GM19193 (cell line): ENCODE results near the gene METAP1.

Source experiments
- POLR2A ChIP-seq: IDR thresholded peaks from 4 replicates; pipeline ENCODE4 v1.6.1; 2011; ENCODE audit not compliant: insufficient read depth, insufficient read length; ENCODE audit errors: extremely low read depth

Gene METAP1

DNA sequence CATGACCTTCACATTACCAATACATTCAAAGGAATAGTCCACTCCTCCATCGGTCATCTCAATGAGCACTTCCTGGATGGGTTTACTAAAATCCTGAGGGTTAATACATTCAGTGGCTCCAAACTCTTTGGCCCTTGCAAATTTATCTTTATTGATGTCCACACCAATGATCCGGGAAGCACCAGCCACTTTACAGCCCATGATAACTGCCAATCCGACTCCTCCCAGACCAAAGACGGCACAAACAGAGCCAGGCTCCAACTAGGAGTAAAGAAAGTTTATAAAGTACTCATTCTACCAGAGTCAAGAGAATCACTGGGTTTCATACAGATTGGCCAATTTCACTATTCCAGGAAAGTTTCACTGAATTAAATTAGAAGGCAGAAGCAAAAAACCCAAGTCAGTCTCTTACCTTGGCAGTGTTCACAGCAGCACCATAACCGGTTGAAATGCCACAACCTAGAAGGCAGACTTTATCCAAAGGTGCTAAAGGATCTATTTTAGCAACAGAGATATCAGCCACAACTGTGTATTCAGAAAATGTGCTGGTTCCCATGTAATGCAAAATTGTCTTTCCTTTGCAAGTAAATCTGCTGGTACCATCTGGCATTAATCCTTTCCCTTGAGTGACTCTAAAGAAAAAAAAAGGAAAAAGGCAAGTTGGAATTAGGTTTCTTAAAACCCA, 80.9 kb downstream of the METAP1 start:
- no peak for TF ChIP-seq POLR2A

DNA sequence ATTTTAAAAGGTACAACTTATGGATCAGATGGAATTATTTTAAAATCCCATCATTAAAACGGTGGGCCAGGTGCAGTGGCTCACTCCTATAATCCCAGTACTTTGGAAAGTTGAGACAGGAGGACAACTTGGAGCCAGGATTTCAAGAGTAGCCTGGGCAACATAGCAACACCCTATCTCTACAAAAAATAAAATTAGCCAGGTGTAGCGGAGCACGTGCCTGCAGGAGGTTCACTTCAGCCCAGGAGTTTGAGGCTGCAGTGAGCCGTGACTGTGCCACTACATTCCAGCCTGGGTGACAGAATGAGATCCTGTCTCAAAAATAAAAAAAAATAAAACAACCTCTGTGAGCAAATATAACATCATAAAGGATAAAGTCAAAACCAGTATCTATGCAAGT, 81.7 kb downstream of the METAP1 start:
- no peak for TF ChIP-seq POLR2A

DNA sequence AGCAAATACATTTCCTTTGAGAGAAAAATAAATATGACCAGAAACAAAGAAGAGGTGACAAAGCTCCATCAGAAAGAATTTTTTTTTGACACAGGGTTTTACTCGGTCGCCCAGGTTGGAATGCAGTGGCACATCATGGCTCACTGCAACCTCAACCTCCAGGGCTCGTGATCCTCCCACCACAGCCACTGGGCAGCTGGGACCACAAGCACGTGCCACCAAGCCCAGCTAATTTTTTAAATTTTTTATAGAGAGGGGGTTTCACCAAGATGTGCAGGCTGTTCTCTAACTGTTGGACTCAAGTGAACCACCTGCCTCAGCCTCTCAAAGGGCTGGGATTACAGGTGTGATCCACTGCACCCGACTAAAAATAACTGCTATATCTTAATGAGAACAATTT, 82.8 kb downstream of the METAP1 start:
- no peak for TF ChIP-seq POLR2A

DNA sequence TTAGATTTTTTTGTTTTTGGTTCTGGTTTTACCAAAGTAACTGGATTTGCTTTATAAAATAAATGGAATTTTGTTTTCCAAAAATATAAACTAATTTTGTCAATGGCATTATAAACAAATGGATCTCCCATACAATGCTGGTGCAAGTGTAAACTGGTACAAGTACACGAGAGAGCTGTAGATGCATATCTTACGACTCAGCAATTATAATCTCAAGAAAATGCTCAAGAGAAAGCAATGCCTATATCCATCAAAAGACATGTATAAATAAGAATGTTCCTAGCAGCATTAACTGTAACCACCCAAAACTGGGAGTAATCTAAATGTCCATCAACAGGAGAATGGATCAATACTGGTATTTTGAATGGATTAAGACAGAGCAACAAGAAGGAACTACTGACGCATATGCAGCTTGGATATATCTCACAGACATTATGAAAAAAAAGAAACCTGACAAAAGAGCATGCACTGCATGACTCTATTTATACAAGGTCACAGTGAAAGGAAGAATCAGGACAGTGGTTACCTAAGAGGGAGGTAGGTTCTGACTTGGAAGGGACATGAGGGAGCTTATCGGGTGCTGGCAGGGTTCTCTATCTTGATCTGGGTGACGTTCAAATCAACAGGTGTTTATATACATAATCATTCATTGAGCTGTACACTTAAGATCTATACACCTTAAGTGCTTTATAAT, 83.6 kb downstream of the METAP1 start:
- TF ChIP-seq POLR2A = no peak

DNA sequence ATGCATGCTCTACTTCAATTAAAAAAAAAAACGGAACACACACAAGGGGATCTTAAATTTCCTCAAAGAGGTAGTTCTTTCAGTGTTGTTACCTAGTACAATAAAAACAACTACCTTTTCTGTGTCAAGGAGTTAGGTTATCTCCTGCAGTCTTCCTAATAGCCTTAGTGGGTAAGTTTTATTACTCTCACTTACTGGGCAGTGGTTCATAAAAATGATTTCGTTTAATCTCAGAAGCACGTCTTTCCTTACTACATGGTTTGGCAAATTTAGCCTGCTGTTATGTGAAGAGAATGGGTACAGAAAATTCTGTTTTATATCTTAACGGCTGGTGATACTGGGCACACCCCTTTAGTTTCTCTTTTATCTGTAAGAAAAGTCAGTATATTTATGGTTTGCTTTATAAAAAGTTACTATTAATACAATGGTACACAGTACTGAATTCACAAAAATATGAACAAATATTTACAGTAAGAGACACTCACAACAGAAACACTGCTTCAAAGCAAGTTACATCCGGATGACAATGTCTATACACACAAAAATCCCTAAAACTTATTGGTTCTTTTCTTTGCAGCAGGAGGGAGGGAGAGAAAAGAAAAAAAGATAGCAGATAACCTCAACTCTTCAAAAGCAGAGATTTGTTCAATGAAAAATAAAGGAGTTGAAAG, 84.2 kb downstream of the METAP1 start:
- no peak for TF ChIP-seq POLR2A

- no peak for TF ChIP-seq POLR2A
These were observed 86.7 kb downstream of the METAP1 start for GRCh38 chr4:99082192-99082591.

GRCh38 chr4:99084595-99084994, 89.1 kb downstream of the METAP1 start:
- no peak for TF ChIP-seq POLR2A

DNA sequence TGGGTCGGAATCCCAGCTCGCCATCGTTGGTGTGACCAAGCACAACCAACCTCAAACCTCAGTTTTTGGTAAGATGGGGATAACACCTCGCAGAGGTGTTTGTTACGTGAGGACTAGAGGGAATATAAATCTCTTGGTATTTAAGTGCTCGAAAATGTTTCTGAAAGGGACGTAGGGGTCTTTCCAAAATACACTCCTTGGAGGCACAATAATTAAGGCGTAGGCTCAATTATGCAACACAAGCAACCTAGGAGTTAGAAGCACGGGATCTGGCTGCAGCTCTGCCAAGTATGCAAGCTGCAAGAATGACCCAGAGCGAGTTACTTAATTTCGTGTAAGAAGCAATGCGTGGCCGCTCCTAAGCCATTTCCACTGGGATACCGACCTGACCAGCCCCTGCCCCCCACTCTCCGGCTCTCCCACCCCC, 92.5 kb downstream of the METAP1 start:
- no peak for TF ChIP-seq POLR2A

DNA sequence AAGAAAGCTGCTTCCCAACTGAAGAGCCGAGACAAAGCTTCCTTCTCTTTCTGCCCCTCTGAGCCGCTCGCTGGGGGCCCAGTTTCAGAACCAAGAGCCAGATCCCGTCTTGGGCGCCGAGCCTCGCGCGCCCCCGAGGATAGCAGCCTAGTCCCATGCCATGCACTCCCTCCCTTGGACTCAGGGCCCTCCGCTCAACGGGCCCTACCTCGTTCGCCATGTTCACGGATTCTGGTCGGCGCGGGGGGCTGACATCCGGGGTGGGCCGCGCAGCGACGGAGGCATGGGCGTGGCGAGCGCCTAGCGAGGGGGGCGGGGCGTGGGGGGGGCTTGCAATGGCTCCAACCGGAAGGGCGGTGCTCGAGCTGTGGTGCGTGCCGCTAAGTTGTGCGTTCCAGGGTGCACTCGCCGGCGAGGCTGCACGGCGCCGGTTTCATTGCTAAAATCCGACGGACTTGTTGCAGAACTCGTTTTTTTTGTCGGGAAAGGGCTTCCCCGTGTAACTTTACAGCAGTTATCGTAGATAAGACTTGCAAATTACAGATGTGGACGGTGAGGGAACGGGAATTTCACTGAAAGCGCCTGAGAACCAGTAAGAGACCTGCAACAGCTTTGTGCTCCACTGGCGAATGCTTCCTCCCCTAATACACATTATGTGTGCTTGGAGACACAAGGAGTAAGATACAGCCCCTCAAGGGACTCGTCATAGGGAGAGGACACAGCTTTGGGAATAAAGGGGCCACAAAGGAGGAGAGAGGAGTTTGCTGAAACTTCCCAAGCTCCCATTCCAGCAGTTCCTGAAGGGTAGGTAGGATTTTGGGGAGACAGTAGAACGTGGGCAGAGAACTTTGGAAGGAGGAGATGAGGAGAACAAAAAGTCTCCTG, 93.2 kb downstream of the METAP1 start, which contains the start of gene ADH5:
TSS of gene ADH5 (minus strand) at position 308 of the 885 bp plus-strand sequence. CDS start at position 220, 88 bp downstream.
- TF ChIP-seq POLR2A = peak; percentile 94

DNA sequence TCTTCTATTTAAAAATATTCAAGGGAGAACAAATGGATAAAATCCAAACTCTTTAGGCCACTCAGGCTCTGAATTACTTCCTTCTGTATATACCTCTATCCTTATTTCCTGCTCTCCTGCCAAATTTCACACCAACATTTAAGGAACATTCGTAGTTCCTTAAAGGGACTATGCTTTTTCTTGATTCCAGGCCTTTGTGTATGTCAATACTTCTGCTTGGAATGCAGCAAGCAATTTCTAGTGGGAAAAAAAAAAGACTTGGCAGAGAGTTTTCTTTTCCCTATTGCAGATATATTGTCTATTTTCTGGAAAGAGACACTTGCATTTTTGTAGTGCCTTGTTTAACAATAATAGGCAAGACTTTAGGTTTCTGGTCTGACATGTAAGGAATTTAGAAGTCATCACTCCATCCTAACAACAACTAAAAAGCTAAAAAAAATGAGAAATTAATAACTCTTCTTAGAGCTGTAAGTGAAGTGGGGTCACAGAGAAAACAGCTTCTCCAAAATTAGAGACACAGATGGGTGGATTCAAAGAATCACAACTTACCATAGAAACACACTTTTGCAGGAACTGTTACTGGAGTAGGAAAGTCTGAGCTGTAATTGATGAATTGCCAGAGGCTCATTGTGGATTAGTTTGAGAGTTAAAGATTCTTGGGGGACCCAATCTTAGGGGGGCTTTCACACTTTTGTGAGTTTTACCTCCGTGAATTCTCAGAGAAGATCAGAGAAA, 95.1 kb downstream of the METAP1 start:
- TF ChIP-seq POLR2A = no peak

GRCh38 chr4:99091216-99091575, 95.7 kb downstream of the METAP1 start:
- no peak for TF ChIP-seq POLR2A

DNA sequence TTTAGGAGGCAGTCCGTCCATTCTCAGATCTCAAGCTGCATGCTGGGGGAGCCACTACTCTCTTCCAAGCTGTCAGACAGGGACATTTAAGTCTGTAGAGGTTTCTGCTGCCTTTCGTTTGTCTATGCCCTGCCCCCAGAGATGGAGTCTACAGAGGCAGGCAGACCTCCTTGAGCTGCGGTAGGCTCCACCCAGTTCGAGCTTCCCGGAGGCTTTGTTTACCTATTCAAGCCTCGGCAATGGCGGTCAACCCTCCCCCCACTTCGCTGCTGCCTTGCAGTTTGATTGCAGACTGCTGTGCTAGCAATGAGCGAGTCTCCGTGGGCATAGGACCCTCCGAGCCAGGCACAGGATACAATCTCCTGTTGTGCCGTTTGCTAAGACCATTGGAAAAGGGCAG, 103.8 kb downstream of the METAP1 start:
- no peak for TF ChIP-seq POLR2A

- no peak for TF ChIP-seq POLR2A
These were observed 105.4 kb downstream of the METAP1 start for GRCh38 chr4:99100876-99101275.

DNA sequence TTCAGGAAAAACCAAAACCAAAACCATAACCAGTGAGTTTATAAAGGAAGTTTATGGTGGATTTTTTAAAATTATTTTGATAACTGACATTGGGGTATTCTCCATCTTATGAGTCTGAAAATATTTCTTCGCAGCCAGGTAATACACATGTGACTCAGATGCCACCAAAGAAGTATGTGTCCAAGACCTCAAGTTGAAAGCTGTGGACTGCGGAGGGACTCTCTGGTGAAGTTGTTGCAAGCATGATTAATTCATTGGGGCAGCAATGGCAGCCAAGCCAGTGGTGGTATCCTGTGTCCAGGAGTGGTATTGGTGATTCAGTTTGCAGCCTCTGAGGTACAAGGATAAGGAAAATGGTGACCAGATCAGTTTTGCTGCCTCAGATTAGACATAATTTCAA, 107.1 kb downstream of the METAP1 start:
- no peak for TF ChIP-seq POLR2A
